Fibroblast of mammary gland (primary cell): ENCODE data around the gene ATP4B.
"Not testable (repeated sequence)": the region's sequence is repeated elsewhere in the genome, so short reads cannot be mapped to it uniquely, and the experiment has no call there.

Source experiments
- DNase-seq: peaks from one replicate; pipeline ENCODE4 v3.0.0-alpha.2; 2010; ENCODE audit warnings: low read depth
- H3K4me3 ChIP-seq: 2 replicates; pipeline ENCODE4 v1.5.1; 2011; ENCODE audit warnings: low read depth, mild to moderate bottlenecking, low read length, moderate library complexity; ENCODE audit not compliant: control insufficient read depth
- TF ChIP-seq, protein P1 (sequence below): conservative IDR thresholded peaks from 2 replicates; pipeline ENCODE4 v1.5.1; 2011; ENCODE audit warnings: low read depth, low read length, inconsistent platforms; ENCODE audit not compliant: control insufficient read depth, insufficient read depth

ATP4B gene

DNA sequence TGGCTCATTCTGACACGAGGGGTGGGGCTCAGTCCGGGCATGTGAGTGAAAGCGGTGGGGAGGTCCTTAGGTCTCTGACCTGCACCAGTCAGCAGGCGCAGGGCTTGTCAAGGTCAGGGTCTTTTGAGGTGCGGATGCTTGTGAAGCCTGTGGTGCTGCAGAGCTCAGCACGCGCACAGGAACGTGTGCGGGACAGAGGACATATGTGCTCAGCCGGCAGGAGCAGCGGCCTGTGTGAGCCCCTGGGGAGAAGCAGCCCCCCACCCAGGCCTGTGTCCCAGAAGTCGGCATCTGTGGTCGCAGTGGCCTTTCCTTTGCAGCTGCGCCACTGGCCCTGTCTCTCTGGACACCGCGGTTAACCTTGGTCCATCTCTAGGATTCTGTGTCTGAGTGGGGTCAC lies 30.9 kb downstream of the ATP4B start:
- H3K4me3 ChIP-seq = no peak overlapping the region
- no peak for DNase-seq
- TF ChIP-seq, protein P1, sequence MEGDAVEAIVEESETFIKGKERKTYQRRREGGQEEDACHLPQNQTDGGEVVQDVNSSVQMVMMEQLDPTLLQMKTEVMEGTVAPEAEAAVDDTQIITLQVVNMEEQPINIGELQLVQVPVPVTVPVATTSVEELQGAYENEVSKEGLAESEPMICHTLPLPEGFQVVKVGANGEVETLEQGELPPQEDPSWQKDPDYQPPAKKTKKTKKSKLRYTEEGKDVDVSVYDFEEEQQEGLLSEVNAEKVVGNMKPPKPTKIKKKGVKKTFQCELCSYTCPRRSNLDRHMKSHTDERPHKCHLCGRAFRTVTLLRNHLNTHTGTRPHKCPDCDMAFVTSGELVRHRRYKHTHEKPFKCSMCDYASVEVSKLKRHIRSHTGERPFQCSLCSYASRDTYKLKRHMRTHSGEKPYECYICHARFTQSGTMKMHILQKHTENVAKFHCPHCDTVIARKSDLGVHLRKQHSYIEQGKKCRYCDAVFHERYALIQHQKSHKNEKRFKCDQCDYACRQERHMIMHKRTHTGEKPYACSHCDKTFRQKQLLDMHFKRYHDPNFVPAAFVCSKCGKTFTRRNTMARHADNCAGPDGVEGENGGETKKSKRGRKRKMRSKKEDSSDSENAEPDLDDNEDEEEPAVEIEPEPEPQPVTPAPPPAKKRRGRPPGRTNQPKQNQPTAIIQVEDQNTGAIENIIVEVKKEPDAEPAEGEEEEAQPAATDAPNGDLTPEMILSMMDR = no peak

GRCh38 chr13:113625965-113626721 lies 31.9 kb downstream of the ATP4B start:
- no peak overlapping the region for H3K4me3 ChIP-seq
- DNase-seq = no peak
- TF ChIP-seq, protein P1 = no peak

- not testable (repeated sequence) for DNase-seq
Measured at GRCh38 chr13:113624640-113625304, 33.2 kb downstream of the ATP4B start.

GRCh38 chr13:113624235-113624587 lies 33.8 kb downstream of the ATP4B start:
- TF ChIP-seq, protein P1 = no peak
- DNase-seq = no peak
- no peak overlapping the region for H3K4me3 ChIP-seq

More at GRCh38 chr13:113624640-113625304, 33.2 kb downstream of the ATP4B start:
- not testable (repeated sequence) for H3K4me3 ChIP-seq

- DNase-seq = no peak
- H3K4me3 ChIP-seq = no peak overlapping the region
- TF ChIP-seq, protein P1 = no peak
Measured at GRCh38 chr13:113623491-113624234, 34.3 kb downstream of the ATP4B start.

DNA sequence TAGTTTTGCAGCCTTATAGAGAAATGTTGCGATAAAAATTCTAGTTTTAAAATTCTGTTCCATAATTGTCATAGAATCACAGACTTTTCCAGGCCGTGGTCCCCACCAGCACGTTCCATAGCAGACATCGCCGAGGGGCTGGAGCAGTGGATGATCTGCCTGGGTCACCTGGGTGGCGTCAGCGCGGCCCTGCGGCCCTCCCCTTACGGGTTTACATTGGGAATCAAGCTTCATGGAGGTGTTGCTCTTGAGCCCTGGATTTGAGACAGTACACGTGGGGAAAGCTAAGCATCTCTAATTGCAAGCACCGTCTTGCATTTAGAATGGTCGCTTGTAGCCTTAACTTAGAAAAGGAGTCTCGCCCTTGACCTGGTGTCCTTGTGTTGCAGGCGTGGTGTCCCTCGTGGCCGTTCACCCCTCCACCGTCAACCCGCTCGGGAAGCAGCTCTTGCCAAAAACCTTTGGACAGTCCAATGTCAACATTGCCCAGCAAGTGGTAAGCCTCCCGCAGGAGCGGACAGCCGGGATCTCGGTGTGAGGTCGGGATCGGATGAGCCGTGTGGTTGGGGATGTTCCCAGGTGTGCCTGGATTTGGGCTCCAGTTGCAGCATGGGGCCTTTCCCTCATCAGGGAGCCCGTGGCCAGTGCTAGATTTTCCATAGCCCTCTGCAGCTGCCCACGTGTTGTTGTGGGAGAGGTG lies 35.1 kb downstream of the ATP4B start:
- no peak overlapping the region for H3K4me3 ChIP-seq
- DNase-seq = no peak
- TF ChIP-seq, protein P1 = no peak

GRCh38 chr13:113621986-113622550 lies 35.9 kb downstream of the ATP4B start:
- H3K4me3 ChIP-seq, DNase-seq: not testable (repeated sequence)
